GM12878 (cell line): Measurements from ENCODE around the gene CADPS. TPM values are rescaled to one million over a fixed set of nuclear protein-coding genes. Genes with fewer than 3 reads are reported as not detected.

Experiments
- ATAC-seq: fragments of 200-7000 bp; cut with Tn5 transposase; 3 replicates; pipeline ENCODE4 v1.9.1; 2020; ENCODE audit warnings: mild to moderate bottlenecking, moderate library complexity
- BruUV-seq: library from RNA; stranded (reverse); fragments of 400-500 nt; replicated peaks from 2 replicates; lab custom pipeline; 2021; lab: Mats Ljungman, UMichigan
- CTCF ChIA-PET: fragments of 300-600 bp; sonication (Branson Sonifier 250); formaldehyde crosslinking; extraction: SDS; loops from one replicate; lab custom pipeline; 2021; ENCODE audit warnings: inconsistent platforms; lab: Yijun Ruan, JAX
- POLR2A ChIA-PET: fragments of 350-600 bp; formaldehyde crosslinking; extraction: SDS; loops from one replicate; lab custom pipeline; 2021; ENCODE audit warnings: inconsistent platforms; lab: Charles Lee
- RAD21 ChIA-PET: fragments of 300-600 bp; sonication (Branson Sonifier 250); formaldehyde crosslinking; loops from one replicate; lab custom pipeline; 2023; ENCODE audit warnings: antibody characterized with exemption; ENCODE audit not compliant: unreplicated experiment; lab: Charles Lee
- SMC1A ChIA-PET: fragments of 300-600 bp; sonication (Branson Sonifier 250); formaldehyde crosslinking; loops from one replicate; lab custom pipeline; 2023; ENCODE audit not compliant: unreplicated experiment, uncharacterized antibody; lab: Charles Lee
- DNase-seq: peaks from one replicate; pipeline ENCODE4 v3.0.0-alpha.2; 2011; ENCODE audit warnings: low read depth, low spot score
- FAIRE-seq: peaks from 3 replicates; lab custom pipeline; 2011; peaks lifted over from hg19 to GRCh38; lab: Jason Lieb, UNC
- H2AFZ ChIP-seq: 2 replicates; pipeline ENCODE4 v1.6.0; 2011; ENCODE audit warnings: low read depth, low read length, control low read depth; ENCODE audit not compliant: control insufficient read depth
- H3K27ac ChIP-seq: 2 replicates; pipeline ENCODE4 v1.5.1; 2011; ENCODE audit warnings: control low read depth; ENCODE audit not compliant: control insufficient read depth, insufficient read depth
- H3K27me3 ChIP-seq, 2 experiments: replicated peaks in 1 of 2; 2 replicates each; pipeline versions ENCODE4 v1.6.0 to v1.6.1; 2011; ENCODE audit warnings: low read length in 1 of 2; ENCODE audit not compliant: control insufficient read depth in 2 of 2, insufficient read depth in 2 of 2
- H3K36me3 ChIP-seq, 2 experiments: 2 replicates each; pipeline ENCODE4 v1.5.1; 2011; ENCODE audit warnings: low read length in 1 of 2; ENCODE audit not compliant: control insufficient read depth in 2 of 2, insufficient read depth in 2 of 2
- H3K4me1 ChIP-seq: 2 replicates; pipeline ENCODE4 v1.6.1; 2011; ENCODE audit warnings: mild to moderate bottlenecking, low read length, moderate library complexity, mixed read lengths; ENCODE audit not compliant: control insufficient read depth, insufficient read depth
- H3K4me2 ChIP-seq: 2 replicates; pipeline ENCODE4 v1.6.0; 2011; ENCODE audit warnings: control low read depth; ENCODE audit not compliant: control insufficient read depth, insufficient read depth
- H3K4me3 ChIP-seq: fragments of 200-600 bp; sonication (generic); 2 replicates; pipeline ENCODE4 v1.5.1; 2016
- H3K79me2 ChIP-seq: 2 replicates; pipeline ENCODE4 v1.6.0; 2011; ENCODE audit warnings: low read length; ENCODE audit not compliant: control insufficient read depth, insufficient read depth
- H3K9ac ChIP-seq: 2 replicates; pipeline ENCODE4 v1.8.0; 2011; ENCODE audit warnings: low read length, control low read depth, mixed read lengths; ENCODE audit not compliant: control insufficient read depth, insufficient read depth
- H3K9me3 ChIP-seq: replicated peaks from 3 replicates; pipeline ENCODE4 v1.5.1; 2011; ENCODE audit warnings: mild to moderate bottlenecking, low read length; ENCODE audit not compliant: control insufficient read depth, insufficient read depth
- H4K20me1 ChIP-seq: 2 replicates; pipeline ENCODE4 v1.6.0; 2011; ENCODE audit not compliant: control insufficient read depth, insufficient read depth
- BMI1 ChIP-seq: fragments of 450-650 bp; IDR thresholded peaks from 2 replicates; pipeline ENCODE4 v1.6.1; 2016; ENCODE audit warnings: mild to moderate bottlenecking, moderate library complexity, borderline replicate concordance
- MTA2 ChIP-seq: fragments of 450-650 bp; IDR thresholded peaks from 2 replicates; pipeline ENCODE4 v1.6.1; 2016; ENCODE audit warnings: low read depth, mild to moderate bottlenecking, moderate library complexity
- NR2F1 ChIP-seq: fragments of 450-650 bp; conservative IDR thresholded peaks from 2 replicates; pipeline ENCODE4 v1.6.1; 2017; ENCODE audit warnings: mild to moderate bottlenecking
- POLR2AphosphoS2 ChIP-seq: IDR thresholded peaks from 2 replicates; pipeline ENCODE4 v1.6.1; 2011; ENCODE audit warnings: low read depth, mild to moderate bottlenecking, low read length, improper control_type of control experiment, moderate library complexity
- SMAD1 ChIP-seq: fragments of 450-650 bp; IDR thresholded peaks from 2 replicates; pipeline ENCODE4 v1.6.1; 2018; ENCODE audit warnings: mild to moderate bottlenecking, low read depth; ENCODE audit not compliant: partially characterized antibody
- SMAD5 ChIP-seq: IDR thresholded peaks from 2 replicates; pipeline ENCODE4 v1.6.1; 2016; ENCODE audit warnings: antibody characterized with exemption, low read depth
- WGBS: methylation state at CpG from one replicate; pipeline ENCODE4 v1.1.6; 2016; ENCODE audit warnings: low lambda C conversion rate; ENCODE audit not compliant: insufficient replicate concordance, insufficient coverage; ENCODE audit errors: missing lambda C conversion rate; 5-methylcytosine and 5-hydroxymethylcytosine counted together
- in situ Hi-C: fragments of 300-500 bp; cut with MboI; formaldehyde crosslinking; loops from 9 replicates; pipeline ENCODE4 v1.14.3; 2018; ENCODE audit warnings: mixed read lengths
- intact Hi-C: fragments of 100-400 bp; cut with micrococcal nuclease; formaldehyde crosslinking; loops from one replicate; pipeline ENCODE4 v1.14.2; 2022; ENCODE audit not compliant: unreplicated experiment
- polyA plus RNA-seq, 11 experiments: library from polyadenylated mRNA; depleted of rRNA in 4 of 11; unstranded in 6 of 11; stranded (reverse) in 5 of 11; fragments of >200 nt; fragmentation: Nextera tagmentation in 4 of 11; fragmentation: Illumina TruSeq in 1 of 11; extraction: Ambion mirVana in 4 of 11; extraction: Trizol in 1 of 11; gene quantifications; 1 replicate in 1 of 11; 2 replicates in 10 of 11; pipeline versions ENCODE4 v1.2.1 to v1.2.3, GENCODE V29; 2011 to 2016; ENCODE audit warnings: inconsistent platforms in 2 of 11, missing spikeins in 2 of 11, low read depth in 1 of 11
- total RNA-seq, 4 experiments: library from RNA; depleted of rRNA in 3 of 4; stranded (reverse); fragments of >200 nt in 3 of 4; fragmentation: Illumina TruSeq in 1 of 4; extraction: Trizol in 1 of 4; gene quantifications; 2 replicates each; pipeline versions ENCODE4 v1.2.1 to v1.2.3, GENCODE V29; 2013 to 2021
- TF ChIP-seq, protein P1 (sequence below), 3 experiments: IDR thresholded peaks in 2 of 3; conservative IDR thresholded peaks in 1 of 3; 2 replicates each; pipeline ENCODE4 v1.5.1; 2011; ENCODE audit warnings: low read depth in 3 of 3, low read length in 3 of 3, mild to moderate bottlenecking in 3 of 3, control low read depth in 2 of 3, moderate library complexity in 2 of 3, inconsistent platforms in 1 of 3, mixed read lengths in 1 of 3; ENCODE audit not compliant: control insufficient read depth in 2 of 3, insufficient read depth in 1 of 3; ENCODE audit errors: extremely low read depth in 1 of 3
- TF ChIP-seq, protein P2 (sequence below): IDR thresholded peaks from 2 replicates; pipeline ENCODE4 v1.6.1; 2011; ENCODE audit warnings: low read depth, mild to moderate bottlenecking, low read length, moderate library complexity, borderline replicate concordance; ENCODE audit errors: extremely low read depth

The CADPS gene
- total and polyA plus RNA-seq, 10 of the 15 experiments (the other 5 are each of a cell fraction or from before 2014, with no cell fraction given), result 0.20 TPM; not detected in 9

DNA sequence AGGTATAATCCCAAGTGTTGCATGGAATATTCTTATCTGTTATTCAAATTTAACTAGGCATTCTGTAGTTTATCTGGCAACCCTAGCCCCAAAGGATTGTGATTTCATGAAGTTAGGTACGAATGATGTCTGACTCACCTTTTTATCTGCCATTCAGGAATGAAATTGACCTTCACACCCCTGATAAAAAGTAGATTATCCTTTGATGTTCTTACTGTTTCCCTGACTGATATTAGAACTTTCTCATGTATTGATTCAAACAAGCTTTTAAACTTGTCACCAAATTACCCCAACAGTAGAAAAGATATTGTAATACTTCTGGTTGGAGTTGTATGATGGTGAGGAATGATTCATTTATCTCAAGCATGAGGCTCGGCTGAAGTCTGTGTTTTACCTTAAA is 43.6 kb upstream of the CADPS start:
- no peak for DNase-seq
- TF ChIP-seq SMAD1 (no peak), NR2F1 (no peak), BMI1 (no peak), SMAD5 (no peak), POLR2AphosphoS2 (no peak), MTA2 (no peak)
- TF ChIP-seq, protein P1, sequence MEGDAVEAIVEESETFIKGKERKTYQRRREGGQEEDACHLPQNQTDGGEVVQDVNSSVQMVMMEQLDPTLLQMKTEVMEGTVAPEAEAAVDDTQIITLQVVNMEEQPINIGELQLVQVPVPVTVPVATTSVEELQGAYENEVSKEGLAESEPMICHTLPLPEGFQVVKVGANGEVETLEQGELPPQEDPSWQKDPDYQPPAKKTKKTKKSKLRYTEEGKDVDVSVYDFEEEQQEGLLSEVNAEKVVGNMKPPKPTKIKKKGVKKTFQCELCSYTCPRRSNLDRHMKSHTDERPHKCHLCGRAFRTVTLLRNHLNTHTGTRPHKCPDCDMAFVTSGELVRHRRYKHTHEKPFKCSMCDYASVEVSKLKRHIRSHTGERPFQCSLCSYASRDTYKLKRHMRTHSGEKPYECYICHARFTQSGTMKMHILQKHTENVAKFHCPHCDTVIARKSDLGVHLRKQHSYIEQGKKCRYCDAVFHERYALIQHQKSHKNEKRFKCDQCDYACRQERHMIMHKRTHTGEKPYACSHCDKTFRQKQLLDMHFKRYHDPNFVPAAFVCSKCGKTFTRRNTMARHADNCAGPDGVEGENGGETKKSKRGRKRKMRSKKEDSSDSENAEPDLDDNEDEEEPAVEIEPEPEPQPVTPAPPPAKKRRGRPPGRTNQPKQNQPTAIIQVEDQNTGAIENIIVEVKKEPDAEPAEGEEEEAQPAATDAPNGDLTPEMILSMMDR (IDR thresholded peaks at IDR 0.05 in 2 of 3, conservative IDR thresholded peaks at IDR 0.05 in 1 of 3; ENCODE audit: control insufficient read depth in 2 of 3, extremely low read depth in 1 of 3, insufficient read depth in 1 of 3, low read depth in 3 of 3, low read length in 3 of 3), result no peak
- TF ChIP-seq, protein P2, sequence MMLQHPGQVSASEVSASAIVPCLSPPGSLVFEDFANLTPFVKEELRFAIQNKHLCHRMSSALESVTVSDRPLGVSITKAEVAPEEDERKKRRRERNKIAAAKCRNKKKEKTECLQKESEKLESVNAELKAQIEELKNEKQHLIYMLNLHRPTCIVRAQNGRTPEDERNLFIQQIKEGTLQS, result no peak
- no TSS peak for BruUV-seq
- ChIA-PET RAD21 (no interaction called here), CTCF (no interaction called here), POLR2A (no interaction called here), SMC1A (no interaction called here)
- Histone ChIP-seq H3K4me2 (no peak overlapping the region), H3K9ac (no peak overlapping the region), H3K79me2 (no peaks in the 10 kb centered on the region), H3K27me3 (no peaks in the 10 kb centered on the region), H3K36me3 (no peaks in the 10 kb centered on the region), H3K4me3 (no peak overlapping the region), H3K9me3 (no peaks in the 10 kb centered on the region), H4K20me1 (no peaks in the 10 kb centered on the region), H2AFZ (no peak overlapping the region), H3K27ac (no peak overlapping the region), H3K4me1 (no peaks in the 10 kb centered on the region)
- intact Hi-C loops, result no loop called here
- in situ Hi-C loops, result no loop called here
- 28% methylated on average over 2 of the region's 2 CpGs for WGBS
- no peak for ATAC-seq
- no peak for FAIRE-seq
